AG10803 (cell line): ENCODE measurements around the gene TFF3.
A peak's percentile ranks its signal among the peaks of the same experiment; 100 is the strongest.

Experiments used
- DNase-seq: peaks from one replicate; pipeline ENCODE4 v3.0.0; 2010; ENCODE audit warnings: low read depth
- H3K4me3 ChIP-seq: 2 replicates; pipeline ENCODE4 v1.5.1; 2011; ENCODE audit warnings: mild to moderate bottlenecking, low read length, control low read depth
- CTCF ChIP-seq: conservative IDR thresholded peaks from 2 replicates; pipeline ENCODE4 v1.5.1; 2011; ENCODE audit warnings: mild to moderate bottlenecking, low read length, control low read depth, inconsistent platforms

TFF3 gene

GRCh38 chr21:42341776-42342542, 26.8 kb upstream of the TFF3 start:
- no peak for DNase-seq
- no peak for TF ChIP-seq CTCF
- no peak overlapping the region for H3K4me3 ChIP-seq

- DNase-seq: no peak
- no peak for TF ChIP-seq CTCF
- H3K4me3 ChIP-seq: no peak overlapping the region
Measured at GRCh38 chr21:42340187-42341050, 25.2 kb upstream of the TFF3 start.

DNA sequence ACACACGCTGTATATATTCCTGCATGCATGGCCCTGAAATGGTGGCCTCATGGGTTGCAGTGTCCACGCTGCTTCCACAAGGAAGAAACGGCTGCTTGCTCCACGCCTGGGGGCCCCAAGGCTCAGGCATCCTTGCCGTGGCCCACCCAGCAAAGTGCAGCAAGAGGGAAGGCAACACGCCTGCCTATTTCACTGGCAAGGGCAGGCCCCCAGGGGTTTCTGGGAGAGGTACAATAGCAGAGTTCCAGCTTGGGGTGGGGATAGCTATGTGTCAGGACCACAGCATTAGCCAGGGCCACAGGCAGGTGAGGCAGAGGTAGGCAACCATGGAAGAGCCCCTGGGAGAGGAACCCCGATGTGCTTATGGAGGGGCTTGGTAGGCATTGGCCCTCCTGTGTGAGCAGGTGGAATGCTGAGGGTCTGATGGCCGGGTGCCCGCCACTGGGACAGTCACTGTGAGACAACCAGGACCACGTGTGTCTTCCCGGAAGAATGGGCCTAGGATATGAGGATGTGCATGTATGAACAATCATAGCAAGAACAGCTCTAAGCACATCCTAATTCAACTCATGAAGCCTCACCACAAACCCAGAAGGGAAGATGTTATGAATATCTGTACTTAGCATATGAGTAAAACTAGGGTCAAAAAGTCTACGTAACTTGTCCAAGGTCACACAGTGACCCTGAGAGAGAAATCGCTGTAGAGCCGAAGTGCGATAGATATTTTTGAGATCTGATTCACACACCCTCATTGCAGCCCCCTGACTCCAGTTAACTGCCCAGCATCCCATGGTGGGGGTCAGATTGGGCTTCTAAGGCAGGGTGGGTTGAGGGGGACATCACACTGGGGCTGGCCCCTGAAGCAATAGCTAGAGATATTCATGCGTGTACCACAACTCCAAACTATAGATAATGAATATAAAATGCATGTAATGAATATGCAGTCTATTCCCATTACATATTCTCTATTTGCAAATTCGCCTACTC, 23.8 kb upstream of the TFF3 start:
- no peak overlapping the region for H3K4me3 ChIP-seq
- DNase-seq: no peak
- TF ChIP-seq CTCF: no peak

DNA sequence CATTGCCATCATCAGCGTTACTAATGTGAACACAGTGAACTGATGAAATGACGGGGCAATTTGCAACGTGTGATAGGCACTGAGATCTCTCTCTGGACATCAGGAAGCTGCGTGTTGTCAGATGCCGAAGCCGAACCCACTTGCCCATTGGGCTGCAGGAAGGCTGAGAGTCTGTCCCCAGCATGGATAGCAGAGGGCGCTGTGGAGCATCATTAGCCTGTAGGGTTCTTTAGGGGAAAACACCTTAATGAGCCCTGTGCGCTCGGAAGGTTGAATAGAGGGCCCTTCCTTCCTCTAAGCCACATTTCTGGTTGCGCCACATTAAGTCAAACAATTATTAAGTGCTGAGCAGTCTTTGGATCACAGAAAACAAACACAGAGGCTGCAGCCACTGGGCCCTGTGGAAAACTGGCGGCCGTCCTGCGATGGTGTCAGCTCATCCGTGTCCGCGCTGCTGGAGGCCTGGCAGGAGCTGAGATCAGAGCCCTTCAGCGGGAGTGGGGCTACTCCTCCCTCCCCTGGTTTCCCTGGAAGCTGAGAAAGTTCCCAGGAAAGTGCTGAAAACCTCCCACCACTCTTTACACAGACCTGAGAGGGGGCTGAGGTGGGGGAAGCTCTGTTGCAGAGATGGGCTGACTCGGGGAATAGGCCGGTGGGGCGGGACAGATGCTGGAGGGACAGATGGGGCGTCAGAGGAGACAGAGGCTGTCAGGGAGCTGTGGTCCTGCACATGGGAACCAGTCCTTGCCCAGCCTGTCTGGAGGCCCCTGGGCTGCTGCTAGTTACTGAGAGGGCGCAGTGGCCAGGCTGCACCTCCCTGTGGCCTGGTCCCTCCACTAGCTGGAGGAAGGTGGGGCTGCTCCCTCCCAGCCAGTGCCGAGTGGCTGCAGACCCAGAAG, 22.9 kb upstream of the TFF3 start:
- no peak overlapping the region for H3K4me3 ChIP-seq
- peak; percentile 51 for TF ChIP-seq CTCF
- peak; percentile 17 for DNase-seq

DNA sequence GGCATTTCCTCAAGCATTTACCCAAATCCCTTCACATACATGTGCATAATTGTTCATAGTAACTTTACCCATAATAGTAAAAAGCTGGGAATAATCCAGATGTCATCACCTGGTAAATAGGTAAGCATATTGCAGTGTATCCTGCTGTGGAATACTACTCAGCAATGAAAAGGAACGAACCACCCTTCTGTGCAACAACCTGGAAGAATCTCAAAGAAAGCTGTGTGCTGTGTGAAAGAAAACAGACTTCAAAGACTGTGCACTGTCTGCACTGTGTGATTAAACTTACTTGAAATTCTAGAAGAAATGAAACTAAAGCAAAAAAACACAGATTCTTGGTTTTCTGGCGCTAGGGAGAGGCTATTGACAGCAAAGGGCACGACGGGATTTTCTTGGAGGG, 22.1 kb upstream of the TFF3 start:
- H3K4me3 ChIP-seq: no peak overlapping the region
- DNase-seq: no peak
- no peak for TF ChIP-seq CTCF

- DNase-seq: no peak
- no peak overlapping the region for H3K4me3 ChIP-seq
- TF ChIP-seq CTCF: no peak
Measured at GRCh38 chr21:42336054-42336453, 20.8 kb upstream of the TFF3 start.
